ENCODE measurements around the gene MAGEC1. TPM values are rescaled to one million over a fixed set of nuclear protein-coding genes. Genes with fewer than 3 reads are reported as not detected.

MAGEC1 gene
- total and polyA plus RNA-seq, 10 of the 15 experiments (the other 5 are each of a cell fraction or from before 2014, with no cell fraction given) = 0.05 to 0.41 TPM; not detected in 8

- no peak for TF ChIP-seq E2F8 (IDR thresholded peaks at IDR 0.05; ENCODE audit: low read depth, partially characterized antibody)
- TF ChIP-seq USF1 (IDR thresholded peaks at IDR 0.05; ENCODE audit: borderline replicate concordance, extremely low read length, insufficient read depth, low read depth, low read length) = no peak
- TF ChIP-seq NFXL1 (IDR thresholded peaks at IDR 0.05; ENCODE audit: borderline replicate concordance) = no peak
These were observed 37.5 kb downstream of the MAGEC1 start (continued) for GRCh38 chrX:141941234-141941633.

GRCh38 chrX:141945426-141945825, 41.7 kb downstream of the MAGEC1 start:
- ChIA-PET SMC1A (ENCODE audit: uncharacterized antibody, unreplicated experiment) (no interaction called here), RAD21 (ENCODE audit: unreplicated experiment) (no interaction called here)
- no peaks in the 10 kb centered on the region for H4K20me1 ChIP-seq (ENCODE audit: control insufficient read depth, insufficient read depth)

More at GRCh38 chrX:141945426-141945825, 41.7 kb downstream of the MAGEC1 start:
- ATAC-seq (no peak), FAIRE-seq (no peak), DNase-seq (ENCODE audit: low read depth, low spot score) (no peak)
- no peak overlapping the region for H2AFZ ChIP-seq (ENCODE audit: control insufficient read depth, low read depth, low read length)
- no peak overlapping the region for H3K27ac ChIP-seq (ENCODE audit: control insufficient read depth, insufficient read depth)
- H3K4me3 ChIP-seq = no peak overlapping the region
- ChIA-PET POLR2A (no interaction called here), CTCF (no interaction called here)
- no peak overlapping the region for H3K9ac ChIP-seq (ENCODE audit: control insufficient read depth, insufficient read depth, low read length)
- H3K27me3 ChIP-seq (replicated peaks in 1 of 2; ENCODE audit: control insufficient read depth in 2 of 2, insufficient read depth in 2 of 2, low read length in 1 of 2) = no peaks in the 10 kb centered on the region
- no peaks in the 10 kb centered on the region for H3K9me3 ChIP-seq (replicated peaks; ENCODE audit: control insufficient read depth, insufficient read depth, low read length)
- H3K79me2 ChIP-seq (ENCODE audit: control insufficient read depth, insufficient read depth, low read length) = no peaks in the 10 kb centered on the region
- no TSS peak for BruUV-seq (replicated peaks)
- H3K4me1 ChIP-seq (ENCODE audit: control insufficient read depth, insufficient read depth, low read length) = no peaks in the 10 kb centered on the region
- no peaks in the 10 kb centered on the region for H3K36me3 ChIP-seq (ENCODE audit: control insufficient read depth in 2 of 2, insufficient read depth in 2 of 2, low read length in 1 of 2)
- H3K4me2 ChIP-seq (ENCODE audit: control insufficient read depth, insufficient read depth) = no peak overlapping the region
- no peak for TF ChIP-seq ZBED1 (IDR thresholded peaks at IDR 0.05; ENCODE audit: borderline replicate concordance)
- no peak for TF ChIP-seq ZNF274 (IDR thresholded peaks at IDR 0.05; ENCODE audit: insufficient read depth, insufficient read length)
- no peak for TF ChIP-seq E4F1 (IDR thresholded peaks at IDR 0.05; ENCODE audit: borderline replicate concordance, partially characterized antibody)
- TF ChIP-seq SPI1 (IDR thresholded peaks at IDR 0.05; ENCODE audit: borderline replicate concordance, insufficient read depth, low read depth, low read length) = no peak
- no peak for TF ChIP-seq CEBPB (IDR thresholded peaks at IDR 0.05; ENCODE audit: borderline replicate concordance in 1 of 2, low read depth in 2 of 2, low read length in 2 of 2)
- TF ChIP-seq ATF3 (IDR thresholded peaks at IDR 0.05; ENCODE audit: borderline replicate concordance, extremely low read depth, low read depth, low read length) = no peak
- no peak for TF ChIP-seq HSF1 (IDR thresholded peaks at IDR 0.05; ENCODE audit: low read depth, low read length)
- intact Hi-C loops (cut with micrococcal nuclease; ENCODE audit: unreplicated experiment) = no loop called here
- in situ Hi-C loops (cut with MboI) = no loop called here
- WGBS (ENCODE audit: insufficient coverage, insufficient replicate concordance, low lambda C conversion rate, missing lambda C conversion rate) = 38% methylated on average over 7 of the region's 7 CpGs
